OCI-LY7 (cell line): ENCODE measurements around the gene RDH16. TPM values are rescaled to one million over a fixed set of nuclear protein-coding genes. Genes with fewer than 3 reads are reported as not detected.

ENCODE experiments used
- BruUV-seq: library from RNA; stranded (reverse); fragments of 400-500 nt; replicated peaks from 2 replicates; lab custom pipeline; 2021; lab: Mats Ljungman, UMichigan
- CTCF ChIA-PET: fragments of 300-600 bp; sonication (Branson Sonifier 250); formaldehyde crosslinking; loops from one replicate; lab custom pipeline; 2022; ENCODE audit warnings: antibody characterized with exemption; ENCODE audit not compliant: unreplicated experiment; lab: Charles Lee
- POLR2A ChIA-PET: fragments of 300-600 bp; sonication (Branson Sonifier 250); formaldehyde crosslinking; loops from one replicate; lab custom pipeline; 2022; ENCODE audit warnings: antibody characterized with exemption; lab: Charles Lee
- DNase-seq: peaks from one replicate; pipeline ENCODE4 v3.0.0-alpha.2; 2015; ENCODE audit warnings: low spot score
- H2AFZ ChIP-seq: fragments of 200-600 bp; sonication (generic), shearing (Covaris generic); 2 replicates; pipeline ENCODE4 v1.6.1; 2014; ENCODE audit warnings: mild to moderate bottlenecking, antibody characterized with exemption, low read length, moderate library complexity
- H3K27ac ChIP-seq: fragments of 200-600 bp; sonication (generic); 2 replicates; pipeline ENCODE4 v1.5.1; 2014; ENCODE audit warnings: mixed run types, low read depth, mild to moderate bottlenecking, moderate library complexity, low read length, inconsistent platforms; ENCODE audit not compliant: poor library complexity, severe bottlenecking
- H3K36me3 ChIP-seq: fragments of 200-600 bp; sonication (generic); 2 replicates; pipeline ENCODE4 v1.6.1; 2014; ENCODE audit warnings: mild to moderate bottlenecking, antibody characterized with exemption, low read length, moderate library complexity, mixed read lengths; ENCODE audit not compliant: insufficient read depth
- H3K4me1 ChIP-seq: fragments of 200-600 bp; sonication (generic); 2 replicates; pipeline ENCODE4 v1.5.1; 2014; ENCODE audit warnings: mild to moderate bottlenecking, low read length; ENCODE audit not compliant: insufficient read depth, poor library complexity, severe bottlenecking
- H3K4me2 ChIP-seq: fragments of 200-600 bp; sonication (generic); 2 replicates; pipeline ENCODE4 v1.6.1; 2014; ENCODE audit warnings: mild to moderate bottlenecking, low read length
- H3K4me3 ChIP-seq: fragments of 200-600 bp; sonication (generic); 2 replicates; pipeline ENCODE4 v1.5.1; 2014; ENCODE audit warnings: mild to moderate bottlenecking, low read depth, low read length; ENCODE audit not compliant: poor library complexity, severe bottlenecking
- H3K79me2 ChIP-seq: fragments of 200-600 bp; sonication (generic); 2 replicates; pipeline ENCODE4 v1.6.1; 2016; ENCODE audit warnings: low read depth, mild to moderate bottlenecking, low read length, moderate library complexity, mixed read lengths; ENCODE audit not compliant: insufficient read depth
- H3K9me2 ChIP-seq: fragments of 200-600 bp; sonication (generic); 2 replicates; pipeline ENCODE4 v1.6.1; 2016; ENCODE audit warnings: mild to moderate bottlenecking, low read length, mixed read lengths; ENCODE audit not compliant: insufficient read depth
- H3K9me3 ChIP-seq: fragments of 200-600 bp; sonication (generic); 2 replicates; pipeline ENCODE4 v1.6.1; 2014; ENCODE audit warnings: mild to moderate bottlenecking, mixed run types, low read length, mixed read lengths
- H4K20me1 ChIP-seq: fragments of 200-600 bp; sonication (generic); 2 replicates; pipeline ENCODE4 v1.6.1; 2014; ENCODE audit warnings: mild to moderate bottlenecking, antibody characterized with exemption, low read length, moderate library complexity, mixed read lengths; ENCODE audit not compliant: insufficient read depth
- EZH2phosphoT487 ChIP-seq: fragments of 200-600 bp; sonication (generic); IDR thresholded peaks from 2 replicates; pipeline ENCODE4 v1.6.1; 2018; ENCODE audit warnings: low read depth, borderline replicate concordance, mild to moderate bottlenecking, mixed run types, antibody characterized with exemption, low read length, moderate library complexity, mixed read lengths
- intact Hi-C: fragments of 100-400 bp; cut with micrococcal nuclease; formaldehyde crosslinking; loops from one replicate; pipeline ENCODE4 v1.10.0; 2022; ENCODE audit not compliant: unreplicated experiment
- total RNA-seq, 2 experiments: library from RNA; depleted of rRNA in 1 of 2; stranded (reverse); fragments of >200 nt in 1 of 2; shearing (Covaris generic) in 1 of 2; gene quantifications; 2 replicates each; pipeline ENCODE4 v1.2.3, GENCODE V29; 2014 to 2022
- TF ChIP-seq, protein P1 (sequence below): fragments of 200-600 bp; sonication (generic); conservative IDR thresholded peaks from 2 replicates; pipeline ENCODE4 v1.5.1; 2014; ENCODE audit warnings: mild to moderate bottlenecking, antibody characterized with exemption, low read length, moderate library complexity, mixed read lengths

Gene RDH16
- total RNA-seq, 2 experiments from 2014 or later, result 0.06 to 0.13 TPM

- no TSS peak for BruUV-seq
- CTCF ChIA-PET, result no interaction called here
- no peak for DNase-seq
These were observed 23.6 kb upstream of the RDH16 start for GRCh38 chr12:56980941-56981530.

DNA sequence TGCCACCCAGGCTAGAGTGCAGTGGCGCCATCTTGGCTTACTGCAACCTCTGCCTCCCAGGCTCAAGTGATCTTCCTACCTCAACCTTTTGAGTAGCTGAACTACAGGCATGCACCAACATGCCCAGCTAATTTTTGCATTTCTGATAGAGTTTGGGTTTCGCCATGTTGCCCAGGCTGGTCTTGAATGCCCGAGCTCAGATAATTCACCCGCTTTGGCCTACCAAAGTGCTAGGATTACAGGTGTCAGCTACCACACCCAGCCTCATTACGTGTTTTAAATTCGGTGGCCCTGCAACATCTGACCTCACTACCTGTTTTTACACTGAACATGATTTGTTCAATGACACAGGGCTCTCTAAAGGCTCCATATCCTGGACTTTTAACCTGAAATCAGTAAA is 22.9 kb upstream of the RDH16 start:
- intact Hi-C loops, result no loop called here
- Histone ChIP-seq H3K4me2 (no peak overlapping the region), H3K9me3 (no peaks in the 10 kb centered on the region), H2AFZ (no peak overlapping the region), H3K36me3 (no peaks in the 10 kb centered on the region), H3K4me3 (no peak overlapping the region), H3K79me2 (no peaks in the 10 kb centered on the region), H4K20me1 (no peaks in the 10 kb centered on the region), H3K9me2 (no peaks in the 10 kb centered on the region), H3K27ac (no peak overlapping the region), H3K4me1 (no peaks in the 10 kb centered on the region)
- POLR2A ChIA-PET, result no interaction called here
- CTCF ChIA-PET, result no interaction called here
- no peak for DNase-seq
- TF ChIP-seq, protein P1, sequence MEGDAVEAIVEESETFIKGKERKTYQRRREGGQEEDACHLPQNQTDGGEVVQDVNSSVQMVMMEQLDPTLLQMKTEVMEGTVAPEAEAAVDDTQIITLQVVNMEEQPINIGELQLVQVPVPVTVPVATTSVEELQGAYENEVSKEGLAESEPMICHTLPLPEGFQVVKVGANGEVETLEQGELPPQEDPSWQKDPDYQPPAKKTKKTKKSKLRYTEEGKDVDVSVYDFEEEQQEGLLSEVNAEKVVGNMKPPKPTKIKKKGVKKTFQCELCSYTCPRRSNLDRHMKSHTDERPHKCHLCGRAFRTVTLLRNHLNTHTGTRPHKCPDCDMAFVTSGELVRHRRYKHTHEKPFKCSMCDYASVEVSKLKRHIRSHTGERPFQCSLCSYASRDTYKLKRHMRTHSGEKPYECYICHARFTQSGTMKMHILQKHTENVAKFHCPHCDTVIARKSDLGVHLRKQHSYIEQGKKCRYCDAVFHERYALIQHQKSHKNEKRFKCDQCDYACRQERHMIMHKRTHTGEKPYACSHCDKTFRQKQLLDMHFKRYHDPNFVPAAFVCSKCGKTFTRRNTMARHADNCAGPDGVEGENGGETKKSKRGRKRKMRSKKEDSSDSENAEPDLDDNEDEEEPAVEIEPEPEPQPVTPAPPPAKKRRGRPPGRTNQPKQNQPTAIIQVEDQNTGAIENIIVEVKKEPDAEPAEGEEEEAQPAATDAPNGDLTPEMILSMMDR, result no peak
- TF ChIP-seq EZH2phosphoT487, result no peak
- no TSS peak for BruUV-seq

More at GRCh38 chr12:56980941-56981530, 23.6 kb upstream of the RDH16 start:
- intact Hi-C loops, result no loop called here
- POLR2A ChIA-PET, result no interaction called here
- Histone ChIP-seq H3K36me3 (no peaks in the 10 kb centered on the region), H3K27ac (no peak overlapping the region), H3K9me3 (no peaks in the 10 kb centered on the region), H2AFZ (no peak overlapping the region), H4K20me1 (no peaks in the 10 kb centered on the region), H3K4me1 (no peaks in the 10 kb centered on the region), H3K9me2 (no peaks in the 10 kb centered on the region), H3K4me2 (no peak overlapping the region), H3K79me2 (no peaks in the 10 kb centered on the region), H3K4me3 (no peak overlapping the region)
- TF ChIP-seq EZH2phosphoT487, result no peak
- TF ChIP-seq, protein P1, result no peak

- no TSS peak for BruUV-seq
- Histone ChIP-seq H3K4me2 (no peak overlapping the region), H2AFZ (no peak overlapping the region), H3K9me2 (no peaks in the 10 kb centered on the region), H3K27ac (no peak overlapping the region), H3K4me3 (no peak overlapping the region), H3K79me2 (no peaks in the 10 kb centered on the region), H3K9me3 (no peaks in the 10 kb centered on the region), H3K4me1 (no peaks in the 10 kb centered on the region), H3K36me3 (no peaks in the 10 kb centered on the region), H4K20me1 (no peaks in the 10 kb centered on the region)
- TF ChIP-seq, protein P1, result no peak
- TF ChIP-seq EZH2phosphoT487, result no peak
- intact Hi-C loops, result no loop called here
- no peak for DNase-seq
- POLR2A ChIA-PET, result no interaction called here
- CTCF ChIA-PET, result no interaction called here
These were observed 22.2 kb upstream of the RDH16 start for GRCh38 chr12:56979628-56980027.
